K562 (cell line): ENCODE data around the gene PRAMEF33. TPM values are rescaled to one million over a fixed set of nuclear protein-coding genes. Genes with fewer than 3 reads are reported as not detected.
"Not testable (repeated sequence)": the region's sequence is repeated elsewhere in the genome, so short reads cannot be mapped to it uniquely, and the experiment has no call there.

Source experiments
- ATAC-seq: fragments of 200-7000 bp; cut with Tn5 transposase; 3 replicates; pipeline ENCODE4 v1.9.1; 2020; ENCODE audit warnings: moderate library complexity
- BruUV-seq: library from RNA; stranded (reverse); fragments of 400-500 nt; replicated peaks from 2 replicates; lab custom pipeline; 2021; lab: Mats Ljungman, UMichigan
- CTCF ChIA-PET: fragments of 300-600 bp; formaldehyde crosslinking; extraction: SDS; loops from one replicate; lab custom pipeline; 2021; ENCODE audit warnings: low intra/inter-chr PET ratio; lab: Yijun Ruan, JAX
- POLR2A ChIA-PET: fragments of 300-600, 350-650 bp; sonication (Branson Sonifier 250); formaldehyde crosslinking; extraction: SDS; loops from one replicate; lab custom pipeline; 2021; ENCODE audit warnings: antibody characterized with exemption, inconsistent platforms; lab: Yijun Ruan, JAX
- DNase-seq, 4 experiments: peaks; one replicate each; pipeline versions ENCODE4 v3.0.0 to v3.0.0-alpha.2; 2011 to 2018; ENCODE audit warnings: low spot score in 3 of 4, mixed read lengths in 3 of 4; ENCODE audit errors: extremely low read depth in 1 of 4
- FAIRE-seq: peaks from 2 replicates; lab custom pipeline; 2011; peaks lifted over from hg19 to GRCh38; lab: Jason Lieb, UNC
- H2AFZ ChIP-seq: 2 replicates; pipeline ENCODE4 v1.6.0; 2011; ENCODE audit warnings: low read depth, low read length, control low read depth, inconsistent platforms
- H3K27ac ChIP-seq: fragments of 200-600 bp; 3 replicates; pipeline ENCODE4 v1.8.0; 2011; ENCODE audit warnings: low read depth, mild to moderate bottlenecking, control low read depth, inconsistent platforms, low read length, moderate library complexity, mixed read lengths; ENCODE audit errors: extremely low read depth
- H3K27me3 ChIP-seq, 2 experiments: fragments of 300-600 bp in 1 of 2; 2 replicates in 1 of 2; 3 replicates in 1 of 2; pipeline versions ENCODE4 v1.6.0 to v1.8.0; 2011; ENCODE audit warnings: inconsistent platforms in 2 of 2, low read length in 2 of 2, mild to moderate bottlenecking in 1 of 2, mixed read lengths in 1 of 2, moderate library complexity in 1 of 2; ENCODE audit not compliant: control insufficient read depth in 2 of 2, insufficient read depth in 2 of 2
- H3K36me3 ChIP-seq: fragments of 300-600 bp; 3 replicates; pipeline ENCODE4 v1.8.0; 2011; ENCODE audit warnings: mild to moderate bottlenecking, low read length, inconsistent platforms; ENCODE audit not compliant: control insufficient read depth, insufficient read depth
- H3K4me1 ChIP-seq, 2 experiments: fragments of 200-600 bp in 1 of 2; replicated peaks in 1 of 2; 2 replicates in 1 of 2; 3 replicates in 1 of 2; pipeline versions ENCODE4 v1.5.1 to v1.8.0; 2011; ENCODE audit warnings: inconsistent platforms in 2 of 2, low read length in 2 of 2, mild to moderate bottlenecking in 1 of 2, mixed read lengths in 1 of 2, moderate library complexity in 1 of 2; ENCODE audit not compliant: control insufficient read depth in 2 of 2, insufficient read depth in 2 of 2
- H3K4me2 ChIP-seq: 2 replicates; pipeline ENCODE4 v1.6.1; 2011; ENCODE audit warnings: low read length, control low read depth, inconsistent platforms, mixed read lengths; ENCODE audit not compliant: insufficient read depth
- H3K4me3 ChIP-seq: fragments of 200-600 bp; sonication (generic), shearing (Covaris generic); 2 replicates; pipeline ENCODE4 v1.5.1; 2016; ENCODE audit warnings: control low read depth, inconsistent platforms
- H3K79me2 ChIP-seq: fragments of 200-600 bp; 3 replicates; pipeline ENCODE4 v1.8.0; 2011; ENCODE audit warnings: low read length, inconsistent platforms; ENCODE audit not compliant: control insufficient read depth, insufficient read depth
- H3K9ac ChIP-seq, 2 experiments: 2 replicates each; pipeline versions ENCODE4 v1.6.0 to v1.6.1; 2011; ENCODE audit warnings: low read depth in 2 of 2, low read length in 2 of 2, control low read depth in 1 of 2, inconsistent platforms in 1 of 2, mild to moderate bottlenecking in 1 of 2, mixed read lengths in 1 of 2; ENCODE audit not compliant: insufficient read depth in 1 of 2
- H3K9me1 ChIP-seq: one replicate; pipeline ENCODE4 v1.6.0; 2011; ENCODE audit warnings: inconsistent platforms, mild to moderate bottlenecking, low read length, moderate library complexity; ENCODE audit not compliant: control insufficient read depth, insufficient read depth
- H3K9me3 ChIP-seq: replicated peaks from 2 replicates; pipeline ENCODE4 v1.5.1; 2011; ENCODE audit warnings: low read depth, low read length, inconsistent platforms; ENCODE audit not compliant: control insufficient read depth, insufficient read depth
- H4K20me1 ChIP-seq: replicated peaks from 2 replicates; pipeline ENCODE4 v1.6.1; 2011; ENCODE audit warnings: low read length, inconsistent platforms, mixed read lengths; ENCODE audit not compliant: control insufficient read depth, insufficient read depth
- SMC3 ChIP-seq: conservative IDR thresholded peaks from 2 replicates; pipeline ENCODE4 v1.6.1; 2011; ENCODE audit warnings: low read depth, low read length, improper control_type of control experiment; ENCODE audit not compliant: insufficient read depth
- WGBS: fragments of 100-300 bp; shearing (Covaris generic); methylation state at CpG from one replicate; pipeline ENCODE4 v1.1.6; 2016; ENCODE audit warnings: low coverage, mixed read lengths; ENCODE audit not compliant: insufficient coverage; ENCODE audit errors: missing lambda C conversion rate; 5-methylcytosine and 5-hydroxymethylcytosine counted together
- in situ Hi-C: fragments of 300-500 bp; cut with MboI; formaldehyde crosslinking; loops from 4 replicates; pipeline ENCODE4 v1.15.0; 2018; ENCODE audit warnings: inconsistent platforms, mixed read lengths
- intact Hi-C: fragments of 100-400 bp; cut with micrococcal nuclease; formaldehyde crosslinking; loops from 2 replicates; pipeline ENCODE4 v1.14.2; 2022
- polyA plus RNA-seq, 8 experiments: library from polyadenylated mRNA; depleted of rRNA in 4 of 8; stranded (reverse) in 5 of 8; unstranded in 3 of 8; fragments of >200 nt; fragmentation: Nextera tagmentation in 2 of 8; fragmentation: Illumina TruSeq in 1 of 8; extraction: Ambion mirVana in 2 of 8; extraction: Trizol in 1 of 8; gene quantifications; 2 replicates each; pipeline versions ENCODE4 v1.2.1 to v1.2.3, GENCODE V29; 2011 to 2014; ENCODE audit warnings: inconsistent platforms in 1 of 8, missing spikeins in 1 of 8
- total RNA-seq, 7 experiments: library from RNA; depleted of rRNA in 6 of 7; stranded (reverse); fragments of >200 nt in 6 of 7; fragmentation: Illumina TruSeq in 2 of 7; extraction: Trizol in 2 of 7; gene quantifications; 2 replicates each; pipeline versions ENCODE4 v1.2.1 to v1.2.3, GENCODE V29; 2011 to 2021; ENCODE audit warnings: low replicate concordance in 1 of 7
- TF ChIP-seq, protein P1 (sequence below), 3 experiments: IDR thresholded peaks in 2 of 3; conservative IDR thresholded peaks in 1 of 3; 2 replicates each; pipeline ENCODE4 v1.5.1; 2011 to 2012; ENCODE audit warnings: low read length in 3 of 3, mild to moderate bottlenecking in 3 of 3, control low read depth in 2 of 3, improper control_type of control experiment in 1 of 3, inconsistent platforms in 1 of 3, low read depth in 1 of 3, mixed read lengths in 1 of 3, moderate library complexity in 1 of 3; ENCODE audit not compliant: insufficient read depth in 2 of 3
- TF ChIP-seq, protein P2 (sequence below), 2 experiments: fragments of 450-650 bp; formaldehyde crosslinking in 1 of 2; IDR thresholded peaks; 2 replicates each; pipeline versions ENCODE4 v1.4.0 to v1.6.1; 2014 to 2020; ENCODE audit warnings: mild to moderate bottlenecking in 2 of 2, borderline replicate concordance in 1 of 2, low read depth in 1 of 2

The PRAMEF33 gene
- total and polyA plus RNA-seq, 9 of the 15 experiments (the other 6 are each of a cell fraction or from before 2014, with no cell fraction given) = not detected

DNA sequence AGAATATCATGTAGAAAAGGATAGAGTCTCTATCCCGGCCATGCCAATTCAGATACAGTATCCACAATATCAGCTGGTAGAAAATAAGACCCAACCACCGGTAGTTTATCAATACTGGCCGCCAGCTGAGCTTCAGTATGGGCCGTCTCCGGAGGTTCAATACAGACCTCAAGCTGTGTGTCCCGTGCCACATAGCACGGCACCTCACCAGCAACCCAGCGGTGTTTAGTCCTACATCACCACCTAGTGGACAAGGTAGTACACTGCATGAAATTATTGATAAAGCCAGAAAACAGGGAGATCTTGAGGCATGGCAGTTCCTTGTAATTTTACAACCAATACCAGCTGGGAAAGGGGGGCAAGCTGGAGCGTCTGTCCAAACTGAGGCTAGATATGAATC lies 51.1 kb downstream of the PRAMEF33 start:
- H3K36me3 ChIP-seq, H2AFZ ChIP-seq, H3K4me3 ChIP-seq, H3K9me1 ChIP-seq, H3K27ac ChIP-seq, H3K27me3 ChIP-seq, H3K9me3 ChIP-seq, H3K4me1 ChIP-seq, BruUV-seq, in situ Hi-C loops, H4K20me1 ChIP-seq, intact Hi-C loops, POLR2A ChIA-PET, H3K4me2 ChIP-seq, H3K9ac ChIP-seq, DNase-seq, CTCF ChIA-PET, H3K79me2 ChIP-seq: not testable (repeated sequence)
- FAIRE-seq = peak; percentile 72
- WGBS = 0% methylated on average over 1 of the region's 9 CpGs
- peak; percentile 60; the same call in 1 of the 3 replicates for ATAC-seq

DNA sequence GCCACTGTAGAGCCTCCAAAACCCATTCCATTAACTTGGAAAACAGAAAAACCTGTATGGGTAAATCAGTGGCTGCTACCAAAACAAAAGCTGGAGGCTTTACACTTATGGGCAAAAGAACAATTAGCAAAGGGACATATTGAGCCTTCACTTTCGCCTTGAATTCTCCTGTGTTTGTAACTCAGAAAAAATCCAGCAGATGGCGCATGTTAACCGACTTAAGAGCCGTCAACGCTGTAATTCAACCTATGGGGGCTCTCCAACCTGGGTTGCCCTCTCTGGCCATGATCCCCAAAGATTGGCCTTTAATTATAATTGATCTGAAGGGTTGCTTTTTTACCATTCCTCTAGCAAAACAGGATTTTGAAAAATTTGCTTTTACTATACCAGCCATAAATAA lies 53.4 kb downstream of the PRAMEF33 start:
- intact Hi-C loops, H3K9ac ChIP-seq, BruUV-seq, H3K4me2 ChIP-seq, POLR2A ChIA-PET, H3K27ac ChIP-seq, FAIRE-seq, H3K9me1 ChIP-seq, H3K4me1 ChIP-seq, H3K27me3 ChIP-seq, H3K36me3 ChIP-seq, in situ Hi-C loops, H3K4me3 ChIP-seq, CTCF ChIA-PET, H4K20me1 ChIP-seq, H3K9me3 ChIP-seq, H3K79me2 ChIP-seq, H2AFZ ChIP-seq: not testable (repeated sequence)
- WGBS = 0% methylated on average over 5 of the region's 5 CpGs
- DNase-seq (peak; percentile 15 to 71 (median 22)), ATAC-seq (peak; percentile 49; the same call in 1 of the 3 replicates)
- TF ChIP-seq, protein P1, sequence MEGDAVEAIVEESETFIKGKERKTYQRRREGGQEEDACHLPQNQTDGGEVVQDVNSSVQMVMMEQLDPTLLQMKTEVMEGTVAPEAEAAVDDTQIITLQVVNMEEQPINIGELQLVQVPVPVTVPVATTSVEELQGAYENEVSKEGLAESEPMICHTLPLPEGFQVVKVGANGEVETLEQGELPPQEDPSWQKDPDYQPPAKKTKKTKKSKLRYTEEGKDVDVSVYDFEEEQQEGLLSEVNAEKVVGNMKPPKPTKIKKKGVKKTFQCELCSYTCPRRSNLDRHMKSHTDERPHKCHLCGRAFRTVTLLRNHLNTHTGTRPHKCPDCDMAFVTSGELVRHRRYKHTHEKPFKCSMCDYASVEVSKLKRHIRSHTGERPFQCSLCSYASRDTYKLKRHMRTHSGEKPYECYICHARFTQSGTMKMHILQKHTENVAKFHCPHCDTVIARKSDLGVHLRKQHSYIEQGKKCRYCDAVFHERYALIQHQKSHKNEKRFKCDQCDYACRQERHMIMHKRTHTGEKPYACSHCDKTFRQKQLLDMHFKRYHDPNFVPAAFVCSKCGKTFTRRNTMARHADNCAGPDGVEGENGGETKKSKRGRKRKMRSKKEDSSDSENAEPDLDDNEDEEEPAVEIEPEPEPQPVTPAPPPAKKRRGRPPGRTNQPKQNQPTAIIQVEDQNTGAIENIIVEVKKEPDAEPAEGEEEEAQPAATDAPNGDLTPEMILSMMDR (IDR thresholded peaks at IDR 0.05 in 2 of 3, conservative IDR thresholded peaks at IDR 0.05 in 1 of 3; ENCODE audit: insufficient read depth in 2 of 3, low read depth in 1 of 3, low read length in 3 of 3) = peak; percentile 52 to 75 (median 70); a peak in 5 of 6 replicates
- TF ChIP-seq, protein P2, sequence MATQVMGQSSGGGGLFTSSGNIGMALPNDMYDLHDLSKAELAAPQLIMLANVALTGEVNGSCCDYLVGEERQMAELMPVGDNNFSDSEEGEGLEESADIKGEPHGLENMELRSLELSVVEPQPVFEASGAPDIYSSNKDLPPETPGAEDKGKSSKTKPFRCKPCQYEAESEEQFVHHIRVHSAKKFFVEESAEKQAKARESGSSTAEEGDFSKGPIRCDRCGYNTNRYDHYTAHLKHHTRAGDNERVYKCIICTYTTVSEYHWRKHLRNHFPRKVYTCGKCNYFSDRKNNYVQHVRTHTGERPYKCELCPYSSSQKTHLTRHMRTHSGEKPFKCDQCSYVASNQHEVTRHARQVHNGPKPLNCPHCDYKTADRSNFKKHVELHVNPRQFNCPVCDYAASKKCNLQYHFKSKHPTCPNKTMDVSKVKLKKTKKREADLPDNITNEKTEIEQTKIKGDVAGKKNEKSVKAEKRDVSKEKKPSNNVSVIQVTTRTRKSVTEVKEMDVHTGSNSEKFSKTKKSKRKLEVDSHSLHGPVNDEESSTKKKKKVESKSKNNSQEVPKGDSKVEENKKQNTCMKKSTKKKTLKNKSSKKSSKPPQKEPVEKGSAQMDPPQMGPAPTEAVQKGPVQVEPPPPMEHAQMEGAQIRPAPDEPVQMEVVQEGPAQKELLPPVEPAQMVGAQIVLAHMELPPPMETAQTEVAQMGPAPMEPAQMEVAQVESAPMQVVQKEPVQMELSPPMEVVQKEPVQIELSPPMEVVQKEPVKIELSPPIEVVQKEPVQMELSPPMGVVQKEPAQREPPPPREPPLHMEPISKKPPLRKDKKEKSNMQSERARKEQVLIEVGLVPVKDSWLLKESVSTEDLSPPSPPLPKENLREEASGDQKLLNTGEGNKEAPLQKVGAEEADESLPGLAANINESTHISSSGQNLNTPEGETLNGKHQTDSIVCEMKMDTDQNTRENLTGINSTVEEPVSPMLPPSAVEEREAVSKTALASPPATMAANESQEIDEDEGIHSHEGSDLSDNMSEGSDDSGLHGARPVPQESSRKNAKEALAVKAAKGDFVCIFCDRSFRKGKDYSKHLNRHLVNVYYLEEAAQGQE (IDR thresholded peaks at IDR 0.05; ENCODE audit: borderline replicate concordance) = peak; percentile 32; the same call in 1 of the 2 replicates
- TF ChIP-seq, protein P2 (CRISPR knock-in tag; IDR thresholded peaks at IDR 0.05; ENCODE audit: low read depth) = not testable (repeated sequence)
- TF ChIP-seq SMC3 = peak; percentile 54
